NCI-H82 treated with DMSO at 0.1 percent for 48 hours (cell line): ENCODE measurements around the gene PCED1B.

Source experiments
- DNase-seq: peaks from one replicate; lab custom pipeline; 2025; ENCODE audit not compliant: unreplicated experiment; lab: John Stamatoyannopoulos, UW

The PCED1B gene

DNA sequence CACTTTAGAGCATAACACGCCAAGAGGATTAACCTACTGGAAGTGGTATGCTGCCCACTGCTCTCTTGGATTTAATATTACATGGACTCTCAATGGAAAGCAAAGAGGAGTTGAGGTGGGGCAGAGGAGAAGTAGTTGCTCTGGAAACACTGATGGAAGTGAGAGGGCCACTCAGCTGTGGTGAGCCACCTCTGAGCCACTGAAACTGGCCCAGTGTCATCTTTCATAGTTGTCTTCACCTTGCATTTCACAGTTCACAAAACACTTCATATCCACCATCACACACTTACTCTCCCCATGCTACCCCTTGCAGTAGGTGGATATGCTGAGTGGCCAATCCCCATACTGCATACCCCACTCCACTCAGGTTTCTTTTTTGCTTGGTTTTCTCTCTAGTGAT, 12.2 kb upstream of the PCED1B start:
- no peak for DNase-seq

DNA sequence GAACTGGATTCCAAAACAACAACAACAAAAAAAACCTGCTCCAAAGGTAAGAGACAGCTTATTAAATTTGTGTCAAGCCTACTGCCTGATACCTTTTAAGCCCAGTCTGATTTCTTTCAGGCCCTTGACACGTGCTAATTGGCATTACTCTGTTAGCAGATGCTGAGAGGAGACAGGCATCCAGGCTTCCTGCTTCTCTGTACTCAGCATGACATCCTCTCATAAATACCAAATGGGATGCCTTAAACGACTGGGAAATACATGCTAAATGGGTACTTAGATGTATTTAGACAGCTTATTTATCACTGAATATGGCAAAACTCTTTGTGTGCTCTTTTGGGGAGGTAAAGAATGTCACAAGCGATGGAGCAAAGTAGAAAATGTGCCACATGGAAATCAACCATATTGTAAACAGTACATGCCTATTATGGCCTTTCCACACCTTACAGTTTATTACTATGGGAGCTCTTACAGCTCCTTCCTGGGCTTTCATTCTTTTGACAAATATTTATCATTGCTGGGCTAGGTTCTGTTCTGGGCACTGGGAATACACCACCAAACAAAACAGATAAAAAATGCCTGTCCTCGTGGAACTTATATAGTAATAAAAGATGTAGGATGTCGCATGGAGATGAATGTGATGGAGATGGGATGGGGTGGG, 11.5 kb upstream of the PCED1B start:
- no peak for DNase-seq

DNA sequence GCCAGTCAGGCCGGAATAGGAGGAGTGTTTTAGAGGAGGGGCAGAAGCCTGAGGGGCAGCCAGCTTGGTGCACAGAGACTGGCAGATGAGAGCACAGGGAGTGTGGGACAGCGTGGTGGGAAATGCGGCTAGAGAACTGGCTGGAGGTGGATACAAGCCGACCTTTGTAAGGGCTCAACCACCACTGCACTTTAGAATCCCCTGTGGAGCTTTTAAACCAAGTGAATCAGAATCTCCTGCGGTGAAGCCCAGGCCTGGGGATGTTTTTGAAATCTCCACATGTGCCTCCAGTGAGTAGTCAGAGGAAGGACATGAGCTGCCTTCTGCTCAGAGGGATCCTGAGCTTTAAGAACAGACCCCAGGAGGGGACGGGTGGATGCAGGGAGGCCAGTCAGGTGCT, 10.9 kb upstream of the PCED1B start:
- DNase-seq: no peak

GRCh38 chr12:47070310-47070709, 9.1 kb upstream of the PCED1B start:
- no peak for DNase-seq

GRCh38 chr12:47071241-47071852, 8.1 kb upstream of the PCED1B start:
- peak; percentile 22 for DNase-seq

DNA sequence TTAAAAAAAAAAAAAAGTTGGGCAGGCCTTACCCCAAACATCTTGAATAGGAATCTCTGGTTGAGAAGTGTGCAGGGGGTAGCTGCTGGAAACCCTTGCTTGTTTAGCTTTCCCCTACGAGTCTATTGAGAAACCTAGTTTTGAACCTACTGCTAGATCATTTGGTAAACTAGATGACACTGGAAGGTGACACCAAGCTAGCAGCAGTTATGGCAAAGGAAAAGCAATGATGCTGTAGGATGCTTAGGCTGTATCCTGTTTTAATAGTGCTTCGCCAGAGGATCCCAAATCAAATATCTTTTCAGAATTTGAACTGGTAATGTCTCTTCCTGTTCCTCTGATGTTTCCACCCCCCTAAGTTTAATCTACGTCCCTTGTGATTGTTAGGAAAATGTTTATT, 5.5 kb upstream of the PCED1B start:
- no peak for DNase-seq

DNA sequence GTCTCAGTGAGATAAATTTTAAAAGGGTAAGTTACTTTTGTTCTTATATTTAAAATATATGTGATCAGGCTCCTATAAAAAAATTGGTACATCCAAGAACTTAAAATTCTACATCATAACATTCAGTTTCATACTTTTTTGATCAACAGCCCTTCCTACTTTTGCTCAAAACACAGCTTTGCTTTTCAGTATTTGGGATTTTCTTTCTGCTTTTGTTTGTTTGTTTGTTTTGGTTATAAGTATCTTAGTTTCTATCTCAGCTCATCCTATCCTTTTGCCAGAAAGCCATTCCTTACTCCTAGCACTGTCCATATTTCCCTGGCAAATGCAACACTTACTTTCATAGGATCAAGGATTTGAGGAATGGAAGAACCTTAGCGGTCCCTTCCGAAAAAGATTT, 4.7 kb upstream of the PCED1B start:
- DNase-seq: no peak

DNA sequence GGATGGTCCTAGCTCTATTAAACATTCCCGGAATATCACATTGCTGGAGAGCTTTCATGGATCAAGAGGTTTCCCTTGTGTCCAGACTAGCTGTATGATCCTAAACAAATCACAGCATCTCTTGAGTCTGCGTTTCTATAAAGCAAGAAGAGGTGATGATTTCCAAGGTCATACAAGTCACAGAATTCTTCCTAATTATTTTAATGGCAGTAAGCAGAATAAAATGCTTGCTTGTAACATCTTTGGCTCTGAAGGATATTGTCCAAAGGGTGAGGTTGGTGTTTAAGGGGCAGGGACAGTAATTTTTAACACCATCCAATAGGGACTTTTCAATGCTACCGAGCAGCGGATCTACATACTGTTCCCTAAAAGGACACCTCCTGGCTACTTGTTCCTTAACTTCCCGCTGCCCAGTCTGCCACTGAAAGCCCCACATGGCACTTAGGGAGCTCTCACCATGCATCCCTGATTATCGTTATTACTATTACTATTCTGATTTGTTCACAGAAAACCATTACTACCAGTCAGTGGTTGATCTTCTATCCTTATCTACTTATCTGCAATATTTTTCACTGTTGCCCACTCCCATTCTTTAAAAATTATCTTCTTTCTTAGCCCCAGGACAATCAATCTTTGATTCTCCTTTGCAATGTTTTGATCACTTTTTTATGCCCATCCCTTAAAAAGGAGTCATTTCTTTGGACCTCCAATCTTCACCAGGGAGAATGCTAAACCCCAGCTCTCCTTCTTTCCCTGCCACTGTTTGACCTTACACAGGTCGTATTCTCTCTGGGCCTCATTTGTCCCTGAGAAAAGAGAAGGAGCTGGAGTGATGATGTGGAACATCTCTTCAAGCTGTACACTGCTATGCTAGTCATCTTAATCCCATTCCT, 4.0 kb upstream of the PCED1B start:
- DNase-seq: no peak

- DNase-seq: no peak
These were observed 2.0 kb upstream of the PCED1B start for GRCh38 chr12:47077206-47078085.

GRCh38 chr12:47078086-47078395, 1.4 kb upstream of the PCED1B start:
- no peak for DNase-seq

DNA sequence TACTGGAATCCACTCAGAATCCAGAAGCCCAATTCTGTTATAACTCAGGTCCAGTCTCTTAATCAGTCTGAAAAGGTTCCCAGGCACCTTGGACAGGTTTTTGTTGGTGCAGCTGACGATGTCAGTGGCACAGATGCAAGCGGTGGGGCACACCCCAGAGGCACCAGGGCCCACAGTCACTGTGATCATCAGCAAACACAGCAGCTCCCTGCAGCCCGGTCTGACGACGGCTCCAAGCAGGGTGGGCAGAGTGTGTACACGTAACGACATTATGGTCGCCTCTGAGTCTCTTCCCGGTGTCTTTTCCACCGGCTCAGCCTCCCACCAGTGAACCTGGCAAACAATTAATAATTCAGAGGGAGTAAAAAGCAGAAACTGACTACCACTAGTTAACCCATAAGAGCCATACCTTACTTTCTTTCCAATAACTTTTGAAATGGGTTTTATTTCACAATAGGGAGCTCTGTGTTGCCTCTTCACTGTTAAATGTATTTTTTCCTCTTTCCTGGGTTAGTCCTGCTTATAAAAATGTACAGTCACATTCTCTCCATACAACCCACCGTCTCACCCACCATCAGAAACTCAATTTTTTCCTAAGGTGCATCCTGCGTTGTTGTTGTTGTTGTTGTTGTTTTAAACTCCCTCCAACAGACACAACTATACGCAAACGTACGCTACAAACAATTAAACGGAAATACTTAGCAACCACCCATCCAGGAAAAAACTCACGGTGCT, 521 bp upstream of the PCED1B start:
- DNase-seq: no peak

DNA sequence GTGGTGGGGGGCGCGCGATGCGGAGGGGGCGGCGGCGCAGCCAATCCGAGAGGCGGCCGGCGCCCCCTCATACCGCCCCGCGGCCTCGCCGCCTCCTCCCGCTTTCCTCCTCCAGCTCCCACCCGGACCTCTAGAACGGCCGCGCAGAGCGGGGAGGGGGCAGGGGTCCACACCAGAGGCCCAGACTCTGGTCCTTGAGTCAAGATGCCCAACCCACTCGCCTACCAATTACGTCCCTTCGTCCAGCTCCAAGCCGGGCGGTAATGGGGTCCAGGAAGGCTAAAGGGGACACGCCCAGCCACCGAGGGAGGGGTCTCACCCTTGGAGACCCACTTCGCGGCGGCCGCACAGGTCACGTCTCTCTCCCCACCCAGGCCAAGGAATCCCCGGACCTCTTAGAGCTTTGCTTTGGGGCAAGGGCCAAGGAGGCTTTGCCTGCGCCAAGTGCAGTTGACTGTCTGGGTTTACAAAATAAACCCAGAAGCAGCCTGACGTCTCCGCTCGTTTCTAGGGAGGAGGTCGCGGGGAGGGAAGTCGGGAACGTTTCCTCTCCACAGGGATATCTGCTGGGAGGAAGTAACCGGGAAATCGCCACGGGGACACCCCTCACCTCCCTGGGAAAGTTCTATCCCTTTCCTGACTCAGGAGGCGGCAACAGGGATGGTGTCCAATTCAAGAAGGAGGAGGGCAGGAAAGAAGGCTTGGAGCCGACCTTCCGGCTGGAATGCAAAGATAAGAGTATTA, 732 bp downstream of the PCED1B start:
- DNase-seq: peak; percentile 2

GRCh38 chr12:47080725-47081502, 1.5 kb downstream of the PCED1B start:
- no peak for DNase-seq

DNA sequence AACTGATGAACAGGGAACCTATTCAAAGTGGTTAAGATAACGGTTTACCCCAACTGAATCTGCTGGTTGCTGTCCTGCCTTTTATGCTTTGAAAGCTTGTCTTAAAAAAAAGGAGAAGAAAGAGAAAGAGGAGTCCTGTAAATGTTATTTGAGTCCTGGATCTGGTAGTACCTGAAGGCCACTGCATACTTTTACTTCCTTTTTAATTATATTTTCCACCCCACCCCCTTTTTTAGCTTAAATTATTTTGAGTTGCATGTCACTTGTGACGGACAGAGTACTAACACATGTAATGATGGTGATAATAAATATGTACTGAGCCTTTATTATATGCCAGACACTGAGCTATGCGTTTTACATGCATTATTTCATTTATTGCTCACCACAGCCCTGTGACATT, 2.9 kb downstream of the PCED1B start:
- DNase-seq: no peak

DNA sequence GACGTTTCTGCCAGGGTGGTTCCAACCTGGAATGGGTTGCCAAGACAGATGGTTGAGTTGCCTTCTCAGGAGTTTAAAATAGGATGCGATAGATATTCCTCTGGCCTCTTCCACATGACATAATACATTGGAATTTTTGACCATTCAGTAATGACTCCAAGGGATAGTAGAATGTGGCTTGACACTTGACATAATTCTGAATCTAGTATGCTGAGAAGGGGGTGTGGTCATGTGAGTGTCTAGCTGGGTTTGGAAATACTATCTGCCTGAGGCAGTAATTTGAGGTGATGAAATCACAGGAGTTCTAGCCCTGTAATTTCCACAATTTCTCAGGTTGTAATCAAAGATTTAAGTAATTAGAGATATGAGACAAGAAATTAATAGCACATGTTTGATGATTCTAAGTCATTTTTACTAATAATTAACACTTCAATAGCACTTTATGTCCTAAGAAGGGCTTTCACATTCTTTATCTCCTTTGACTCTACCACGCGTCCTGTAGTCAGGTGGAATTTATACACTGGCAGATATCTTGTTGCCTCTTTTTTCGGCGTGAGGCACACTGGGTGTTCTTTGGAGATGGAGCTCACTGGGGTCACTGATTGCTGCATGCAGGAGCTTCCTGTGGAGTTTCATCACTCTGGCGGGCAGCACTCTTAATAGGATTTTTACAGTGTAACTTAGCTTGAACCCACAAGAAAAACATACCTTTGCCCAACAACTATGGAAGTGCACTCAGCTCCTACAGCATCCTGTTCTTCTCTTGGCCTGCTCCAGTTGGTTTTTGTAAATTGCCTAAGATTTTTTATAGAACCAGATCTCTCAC, 3.6 kb downstream of the PCED1B start:
- DNase-seq: no peak

DNA sequence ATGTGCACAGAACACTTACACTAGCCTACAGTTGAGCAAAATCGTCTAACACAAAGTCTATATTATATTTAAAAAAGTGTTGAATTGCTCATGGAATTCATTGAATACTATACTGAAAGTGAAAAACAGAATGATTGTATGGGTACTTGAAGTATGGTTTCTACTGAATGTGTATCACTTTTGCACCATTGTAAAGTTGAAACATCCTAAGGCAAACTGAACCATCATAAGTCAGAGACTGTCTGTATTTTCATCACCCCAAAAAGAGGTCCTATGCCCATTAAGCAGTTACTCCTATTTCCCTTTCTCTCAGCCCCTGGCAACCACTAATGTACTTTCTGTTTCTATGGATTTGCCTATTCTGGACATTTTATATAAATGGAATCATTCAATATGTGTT, 4.8 kb downstream of the PCED1B start:
- DNase-seq: no peak

- DNase-seq: no peak
These were observed 6.4 kb downstream of the PCED1B start for GRCh38 chr12:47085815-47086252.

DNA sequence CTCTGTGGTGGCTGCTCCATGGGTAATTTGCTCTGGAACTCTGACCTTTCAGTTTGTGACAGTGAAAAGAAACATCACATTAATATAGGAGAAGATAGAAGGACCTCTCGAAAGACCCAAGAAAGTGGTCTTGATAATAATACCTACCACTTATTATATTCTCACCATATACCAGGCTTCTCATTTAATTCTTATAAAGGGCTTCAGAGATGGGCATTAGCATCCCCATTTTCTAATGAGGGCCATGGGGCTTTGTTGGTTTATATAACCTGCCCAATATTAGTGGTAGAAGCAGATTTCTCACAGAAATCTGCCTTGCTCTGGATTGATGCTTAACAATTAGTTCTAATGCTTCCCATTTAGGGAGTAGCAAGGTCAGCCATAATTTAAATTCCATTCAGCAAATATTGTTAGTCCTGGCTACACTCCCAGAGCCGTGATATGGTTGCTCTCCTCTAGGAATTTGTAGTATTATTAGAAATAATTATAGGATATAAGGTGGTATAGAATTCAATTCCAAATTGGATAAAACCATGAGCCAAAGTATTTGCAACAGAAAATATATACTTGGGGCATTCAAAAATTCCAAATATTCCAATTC, 7.8 kb downstream of the PCED1B start:
- DNase-seq: no peak
